Measurements from ENCODE around the gene ABR. TPM values are rescaled to one million over a fixed set of nuclear protein-coding genes. Genes with fewer than 3 reads are reported as not detected.
A peak's percentile ranks its signal among the peaks of the same experiment; 100 is the strongest.

The ABR gene
- total RNA-seq, 1 donor from 2014 or later = 63.6 TPM

DNA sequence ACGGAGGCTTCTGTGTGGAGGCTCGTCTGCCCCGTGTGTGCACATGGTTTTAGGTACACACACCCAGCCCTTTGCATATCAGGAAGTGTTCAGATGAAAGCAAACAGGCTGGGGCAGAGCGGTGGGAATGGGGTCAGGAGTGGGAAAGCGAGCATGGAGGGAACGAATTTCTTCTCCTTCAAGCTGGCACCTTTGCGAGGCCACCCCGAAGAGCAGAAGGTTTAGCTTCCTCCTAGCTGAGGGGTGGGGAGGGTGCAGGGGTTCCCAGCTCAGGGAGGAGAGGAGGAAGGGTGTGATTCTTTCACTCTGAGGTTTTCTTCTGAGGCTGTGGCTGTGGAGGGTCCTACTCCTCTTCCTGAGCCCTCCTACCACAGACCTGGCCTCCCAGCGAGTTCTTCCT is 83.6 kb downstream of the ABR start:
- DNase-seq (ENCODE audit: extremely low spot score, unreplicated experiment) = no peak
- H3K36me3 Mint-ChIP-seq = peaks cover 13% of the 10 kb centered on the region
- no peak overlapping the region for H3K27ac Mint-ChIP-seq
- peak overlapping the region; percentile 34 for H3K4me3 Mint-ChIP-seq
- H3K9me3 Mint-ChIP-seq = no peaks in the 10 kb centered on the region
- TF ChIP-seq CTCF (conservative IDR thresholded peaks at IDR 0.05) = no peak
- no peaks in the 10 kb centered on the region for H3K4me1 Mint-ChIP-seq (ENCODE audit: unreplicated experiment)
- no peaks in the 10 kb centered on the region for H3K27me3 Mint-ChIP-seq

DNA sequence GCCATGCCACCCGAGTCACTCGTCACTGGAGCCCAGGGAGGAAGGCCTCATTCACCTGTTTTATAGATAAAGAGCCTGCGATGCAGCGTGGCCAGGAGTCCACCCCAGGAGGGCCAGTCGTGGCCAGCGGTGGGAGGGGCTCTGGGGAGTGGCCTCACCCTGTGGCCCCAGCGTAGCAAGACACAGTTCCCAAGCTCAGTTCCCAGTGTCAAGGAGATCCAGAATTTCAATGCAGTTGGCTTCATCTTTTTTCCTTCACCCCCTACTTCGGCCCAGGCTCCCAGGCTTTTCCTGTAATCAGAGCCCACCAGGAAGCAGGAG is 84.0 kb downstream of the ABR start:
- no peak for DNase-seq (ENCODE audit: extremely low spot score, unreplicated experiment)
- Mint-ChIP-seq H3K27ac (no peak overlapping the region), H3K4me1 (ENCODE audit: unreplicated experiment) (no peaks in the 10 kb centered on the region), H3K36me3 (peaks cover 12% of the 10 kb centered on the region), H3K9me3 (no peaks in the 10 kb centered on the region), H3K4me3 (no peak overlapping the region), H3K27me3 (no peaks in the 10 kb centered on the region)
- TF ChIP-seq CTCF (conservative IDR thresholded peaks at IDR 0.05) = no peak

- H3K36me3 Mint-ChIP-seq = peaks cover 12% of the 10 kb centered on the region
These were observed 84.5 kb downstream of the ABR start for GRCh38 chr17:1095090-1095852.

GRCh38 chr17:1094591-1094990 is 85.2 kb downstream of the ABR start:
- H3K4me1 Mint-ChIP-seq (ENCODE audit: unreplicated experiment) = no peaks in the 10 kb centered on the region
- H3K27me3 Mint-ChIP-seq = no peaks in the 10 kb centered on the region
- no peak overlapping the region for H3K4me3 Mint-ChIP-seq
- DNase-seq (ENCODE audit: extremely low spot score, unreplicated experiment) = no peak
- H3K27ac Mint-ChIP-seq = no peak overlapping the region
- no peak for TF ChIP-seq CTCF (conservative IDR thresholded peaks at IDR 0.05)
- H3K36me3 Mint-ChIP-seq = peaks cover 12% of the 10 kb centered on the region
- no peaks in the 10 kb centered on the region for H3K9me3 Mint-ChIP-seq

More at GRCh38 chr17:1095090-1095852, 84.5 kb downstream of the ABR start:
- H3K27ac Mint-ChIP-seq = no peak overlapping the region
- no peak for TF ChIP-seq CTCF (conservative IDR thresholded peaks at IDR 0.05)
- no peaks in the 10 kb centered on the region for H3K4me1 Mint-ChIP-seq (ENCODE audit: unreplicated experiment)
- DNase-seq (ENCODE audit: extremely low spot score, unreplicated experiment) = no peak
- no peaks in the 10 kb centered on the region for H3K9me3 Mint-ChIP-seq
- H3K4me3 Mint-ChIP-seq = no peak overlapping the region
- H3K27me3 Mint-ChIP-seq = no peaks in the 10 kb centered on the region

DNA sequence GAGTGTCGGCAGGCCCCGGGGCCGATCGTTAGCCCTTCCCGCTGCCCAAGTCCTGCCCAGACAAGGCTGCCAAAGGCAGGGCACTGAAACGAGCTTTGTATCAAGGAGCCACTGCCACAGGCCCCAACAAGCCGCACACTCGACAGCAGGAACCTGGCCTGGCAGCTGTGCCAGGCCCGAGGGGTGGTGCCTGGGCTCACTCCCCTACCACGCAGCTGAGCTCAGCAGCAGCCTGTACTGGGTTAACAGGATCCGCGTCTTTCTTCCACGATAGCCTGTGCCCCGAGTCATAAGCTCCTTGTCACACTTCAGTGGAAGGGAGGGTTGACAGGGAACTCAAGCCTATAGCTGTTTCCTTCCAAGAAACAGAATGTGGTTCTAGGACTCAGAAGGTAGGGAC is 87.9 kb downstream of the ABR start:
- H3K9me3 Mint-ChIP-seq = no peaks in the 10 kb centered on the region
- H3K27me3 Mint-ChIP-seq = no peaks in the 10 kb centered on the region
- no peaks in the 10 kb centered on the region for H3K4me1 Mint-ChIP-seq (ENCODE audit: unreplicated experiment)
- peaks cover 5% of the 10 kb centered on the region for H3K36me3 Mint-ChIP-seq
- no peak for TF ChIP-seq CTCF (conservative IDR thresholded peaks at IDR 0.05)
- no peak for DNase-seq (ENCODE audit: extremely low spot score, unreplicated experiment)
- H3K4me3 Mint-ChIP-seq = no peak overlapping the region
- peak overlapping the region; percentile 4 for H3K27ac Mint-ChIP-seq

- Mint-ChIP-seq H3K27me3 (no peaks in the 10 kb centered on the region), H3K27ac (no peak overlapping the region), H3K4me3 (no peak overlapping the region), H3K9me3 (no peaks in the 10 kb centered on the region), H3K4me1 (ENCODE audit: unreplicated experiment) (no peaks in the 10 kb centered on the region), H3K36me3 (peaks cover 5% of the 10 kb centered on the region)
- DNase-seq (ENCODE audit: extremely low spot score, unreplicated experiment) = no peak
- no peak for TF ChIP-seq CTCF (conservative IDR thresholded peaks at IDR 0.05)
These were observed 88.6 kb downstream of the ABR start for GRCh38 chr17:1091190-1091534.

All from type B pancreatic cell (in vitro differentiated cells).